ENCODE results near the gene MYH14. TPM values are rescaled to one million over a fixed set of nuclear protein-coding genes. Genes with fewer than 3 reads are reported as not detected.

Gene MYH14
- total RNA-seq, 1 donor from 2014 or later, result 96.0 TPM

- no peak for DNase-seq (ENCODE audit: low read depth)
- Histone ChIP-seq H3K36me3 (ENCODE audit: control insufficient read depth, insufficient read depth, low read length) (no peaks in the 10 kb centered on the region), H3K4me3 (ENCODE audit: low read depth, low read length) (no peak overlapping the region), H3K27me3 (ENCODE audit: control insufficient read depth, insufficient read depth, low read length) (peaks cover 67% of the 10 kb centered on the region)
- TF ChIP-seq, protein P1, sequence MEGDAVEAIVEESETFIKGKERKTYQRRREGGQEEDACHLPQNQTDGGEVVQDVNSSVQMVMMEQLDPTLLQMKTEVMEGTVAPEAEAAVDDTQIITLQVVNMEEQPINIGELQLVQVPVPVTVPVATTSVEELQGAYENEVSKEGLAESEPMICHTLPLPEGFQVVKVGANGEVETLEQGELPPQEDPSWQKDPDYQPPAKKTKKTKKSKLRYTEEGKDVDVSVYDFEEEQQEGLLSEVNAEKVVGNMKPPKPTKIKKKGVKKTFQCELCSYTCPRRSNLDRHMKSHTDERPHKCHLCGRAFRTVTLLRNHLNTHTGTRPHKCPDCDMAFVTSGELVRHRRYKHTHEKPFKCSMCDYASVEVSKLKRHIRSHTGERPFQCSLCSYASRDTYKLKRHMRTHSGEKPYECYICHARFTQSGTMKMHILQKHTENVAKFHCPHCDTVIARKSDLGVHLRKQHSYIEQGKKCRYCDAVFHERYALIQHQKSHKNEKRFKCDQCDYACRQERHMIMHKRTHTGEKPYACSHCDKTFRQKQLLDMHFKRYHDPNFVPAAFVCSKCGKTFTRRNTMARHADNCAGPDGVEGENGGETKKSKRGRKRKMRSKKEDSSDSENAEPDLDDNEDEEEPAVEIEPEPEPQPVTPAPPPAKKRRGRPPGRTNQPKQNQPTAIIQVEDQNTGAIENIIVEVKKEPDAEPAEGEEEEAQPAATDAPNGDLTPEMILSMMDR (IDR thresholded peaks at IDR 0.05; ENCODE audit: insufficient read depth, low read length, poor library complexity, severe bottlenecking), result no peak
Observed at GRCh38 chr19:50313812-50314536, 110.6 kb downstream of the MYH14 start.

- Histone ChIP-seq H3K4me3 (ENCODE audit: low read depth, low read length) (no peak overlapping the region), H3K36me3 (ENCODE audit: control insufficient read depth, insufficient read depth, low read length) (no peaks in the 10 kb centered on the region), H3K27me3 (ENCODE audit: control insufficient read depth, insufficient read depth, low read length) (peaks cover 65% of the 10 kb centered on the region)
- TF ChIP-seq, protein P1 (IDR thresholded peaks at IDR 0.05; ENCODE audit: insufficient read depth, low read length, poor library complexity, severe bottlenecking), result no peak
- no peak for DNase-seq (ENCODE audit: low read depth)
Observed at GRCh38 chr19:50314724-50315708, 111.6 kb downstream of the MYH14 start.

DNA sequence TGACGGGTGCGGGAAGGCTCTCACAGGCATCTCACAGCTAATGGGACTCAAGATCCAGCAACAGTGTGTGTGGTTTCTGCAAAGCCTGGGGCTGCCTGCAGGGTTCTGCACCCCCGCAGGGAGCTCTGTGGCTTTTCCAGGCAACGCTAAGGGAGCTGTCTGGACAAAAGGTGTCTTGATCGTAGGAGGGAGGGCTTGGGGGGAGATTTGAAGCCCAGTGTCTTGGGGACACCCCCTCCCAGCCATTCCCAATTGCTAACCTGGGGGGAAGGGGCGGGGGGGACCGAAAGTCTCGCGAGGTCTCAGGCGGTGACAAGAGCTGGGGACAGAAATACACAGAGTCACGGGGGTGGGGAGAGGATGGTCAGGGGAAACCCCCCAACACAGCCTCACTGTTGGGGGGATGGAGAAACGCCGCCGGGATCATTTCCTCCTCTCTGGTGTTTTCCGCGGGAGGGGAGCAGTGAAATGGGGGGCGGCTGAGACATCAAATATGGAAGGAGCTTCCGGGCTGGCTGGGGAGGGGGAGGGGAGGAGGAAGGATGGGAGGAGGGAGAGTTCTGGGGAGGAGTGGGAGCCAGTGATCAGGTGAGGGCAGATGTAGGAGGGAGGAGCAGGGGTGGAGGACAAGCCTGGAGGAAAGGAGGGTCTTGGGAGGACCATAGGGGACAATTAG, 112.5 kb downstream of the MYH14 start:
- TF ChIP-seq, protein P1 (IDR thresholded peaks at IDR 0.05; ENCODE audit: insufficient read depth, low read length, poor library complexity, severe bottlenecking), result no peak
- Histone ChIP-seq H3K27me3 (ENCODE audit: control insufficient read depth, insufficient read depth, low read length) (peaks cover 56% of the 10 kb centered on the region), H3K36me3 (ENCODE audit: control insufficient read depth, insufficient read depth, low read length) (no peaks in the 10 kb centered on the region), H3K4me3 (ENCODE audit: low read depth, low read length) (no peak overlapping the region)
- no peak for DNase-seq (ENCODE audit: low read depth)

DNA sequence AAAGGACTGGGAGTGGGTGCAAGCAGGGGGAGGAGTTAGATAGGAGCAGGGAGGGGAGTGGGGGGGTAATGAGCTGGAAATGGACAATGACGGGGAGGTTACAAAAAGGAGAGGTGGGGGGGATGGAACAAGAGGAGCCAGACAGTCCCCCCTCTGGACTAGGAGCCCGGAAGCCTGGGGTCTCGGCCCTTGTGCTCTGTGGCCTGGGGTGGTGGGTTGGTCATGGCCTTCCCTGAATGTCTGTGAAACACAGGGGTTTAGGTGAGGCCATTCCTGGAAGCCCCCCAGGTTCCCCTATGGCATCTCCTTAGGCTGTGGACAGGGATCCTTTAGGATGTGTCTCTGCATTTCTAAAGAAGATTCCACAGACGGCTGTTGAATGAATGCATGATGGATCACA, 113.7 kb downstream of the MYH14 start:
- Histone ChIP-seq H3K4me3 (ENCODE audit: low read depth, low read length) (no peak overlapping the region), H3K36me3 (ENCODE audit: control insufficient read depth, insufficient read depth, low read length) (no peaks in the 10 kb centered on the region), H3K27me3 (ENCODE audit: control insufficient read depth, insufficient read depth, low read length) (peaks cover 49% of the 10 kb centered on the region)
- no peak for DNase-seq (ENCODE audit: low read depth)
- TF ChIP-seq, protein P1 (IDR thresholded peaks at IDR 0.05; ENCODE audit: insufficient read depth, low read length, poor library complexity, severe bottlenecking), result no peak

DNA sequence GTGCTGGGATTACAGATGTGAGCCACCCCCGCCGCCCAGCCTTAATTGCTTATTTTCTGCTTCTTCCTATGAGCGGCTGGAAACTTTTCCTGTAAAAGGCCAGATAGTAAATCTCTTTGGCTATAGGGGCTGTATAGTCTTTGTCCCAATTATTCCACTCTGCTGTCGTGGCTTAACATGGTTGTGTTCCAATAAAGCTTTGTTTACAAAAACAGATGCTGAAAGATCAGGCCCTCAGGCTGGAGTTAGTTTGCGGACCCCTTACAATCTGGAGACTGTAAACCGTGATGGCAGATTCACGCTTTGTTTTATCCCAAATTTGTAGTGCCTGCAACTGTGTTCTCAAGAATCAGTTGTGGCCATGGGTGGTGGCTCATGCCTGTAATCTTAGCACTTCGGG, 115.0 kb downstream of the MYH14 start:
- no peak overlapping the region for H3K4me3 ChIP-seq (ENCODE audit: low read depth, low read length)
- TF ChIP-seq, protein P1 (IDR thresholded peaks at IDR 0.05; ENCODE audit: insufficient read depth, low read length, poor library complexity, severe bottlenecking), result no peak
- no peaks in the 10 kb centered on the region for H3K36me3 ChIP-seq (ENCODE audit: control insufficient read depth, insufficient read depth, low read length)
- peaks cover 37% of the 10 kb centered on the region for H3K27me3 ChIP-seq (ENCODE audit: control insufficient read depth, insufficient read depth, low read length)
- no peak for DNase-seq (ENCODE audit: low read depth)

Data from kidney epithelial cell (primary cell).